Right cardiac atrium (tissue), 5 donors: Measurements from ENCODE around the gene ALK. TPM values are rescaled to one million over a fixed set of nuclear protein-coding genes. Genes with fewer than 3 reads are reported as not detected.
A peak's percentile ranks its signal among the peaks of the same experiment; 100 is the strongest.

Experiments used
- ATAC-seq, 2 donors: fragments of 200-7000 bp; cut with Tn5 transposase; one replicate each; pipeline versions ENCODE4 v1.8.0 to v1.9.1; 2020; ENCODE audit warnings: moderate library complexity in 2 of 2, mild to moderate bottlenecking in 1 of 2
- DNase-seq, 3 donors: peaks; one replicate each; pipeline ENCODE4 v3.0.0-alpha.2; 2020
- H3K27ac ChIP-seq: one replicate; pipeline ENCODE4 v1.5.1; 2013; ENCODE audit warnings: mild to moderate bottlenecking, low read length, control low read depth, moderate library complexity
- H3K27me3 ChIP-seq: one replicate; pipeline ENCODE4 v1.6.1; 2013; ENCODE audit not compliant: control insufficient read depth, insufficient read depth
- H3K4me1 ChIP-seq: one replicate; pipeline ENCODE4 v1.6.1; 2013; ENCODE audit warnings: low read length; ENCODE audit not compliant: control insufficient read depth, insufficient read depth
- H3K4me3 ChIP-seq: one replicate; pipeline ENCODE4 v1.5.1; 2013; ENCODE audit warnings: low read length, control low read depth
- H3K9me3 ChIP-seq: one replicate; pipeline ENCODE4 v1.6.1; 2013; ENCODE audit warnings: low read length; ENCODE audit not compliant: control insufficient read depth
- WGBS: extraction: QIAGEN DNeasy Blood & Tissue Kit; methylation state at CpG from one replicate; pipeline ENCODE4 v1.1.7; 2013; 5-methylcytosine and 5-hydroxymethylcytosine counted together
- intact Hi-C, 4 donors: fragments of 100-400 bp; cut with DNase I; formaldehyde crosslinking; loops; one replicate each; pipeline versions ENCODE4 v1.11.0 to v1.14.0; 2022 to 2023
- polyA plus RNA-seq: library from polyadenylated mRNA; stranded (reverse); fragments of 200-250 nt; gene quantifications from one replicate; pipeline ENCODE4 v1.2.3, GENCODE V29; 2013
- total RNA-seq, 4 donors: library from RNA; stranded (reverse); fragmentation: NEBNext Ultra II Directional; extraction: Animal tissue kit (Norgen Biotek cat#: 25700); gene quantifications; one replicate each; pipeline ENCODE4 v1.2.1, GENCODE V29; 2021
- donor health status: healthy with polysubstance abuse.
- donor health status: DM: no; HTN: yes; CAD: no.
- donor health status: DM: no; HTN: no; CAD: no.
- donor health status: DM: no; HTN: yes; CAD: no; lungs with severe emphysema.
- donor health status: DM: yes; HTN: yes; CAD: no.

ALK gene
- total and polyA plus RNA-seq, 5 donors: 0.05 to 0.17 (median 0.10) TPM; not detected in 1

DNA sequence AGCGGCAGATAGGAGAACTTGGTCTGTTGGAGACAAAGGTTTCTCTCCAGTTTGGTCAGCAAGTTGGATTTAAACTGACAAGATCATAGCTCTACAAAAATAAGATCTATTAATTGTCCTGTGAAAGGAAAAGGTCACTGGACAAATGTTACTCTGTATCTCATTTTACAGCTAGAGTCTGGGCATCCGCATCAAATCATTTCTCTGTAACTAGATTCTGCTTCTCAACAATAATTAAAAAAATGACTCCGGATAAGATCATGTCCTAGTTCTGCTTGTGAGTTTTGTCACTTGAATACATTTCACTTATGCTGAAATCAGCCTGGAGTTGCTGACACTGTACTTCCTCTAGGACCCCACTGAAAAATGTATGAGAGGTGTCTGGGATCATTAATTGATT is 310.8 kb downstream of the ALK start:
- no peaks in the 10 kb centered on the region for H3K9me3 ChIP-seq
- H3K27ac ChIP-seq: no peak overlapping the region
- H3K27me3 ChIP-seq: no peaks in the 10 kb centered on the region
- DNase-seq (no peak), ATAC-seq (no peak)
- H3K4me1 ChIP-seq: no peaks in the 10 kb centered on the region
- WGBS: 65% methylated on average over 3 of the region's 3 CpGs
- intact Hi-C loops: no loop called here
- H3K4me3 ChIP-seq: no peak overlapping the region

DNA sequence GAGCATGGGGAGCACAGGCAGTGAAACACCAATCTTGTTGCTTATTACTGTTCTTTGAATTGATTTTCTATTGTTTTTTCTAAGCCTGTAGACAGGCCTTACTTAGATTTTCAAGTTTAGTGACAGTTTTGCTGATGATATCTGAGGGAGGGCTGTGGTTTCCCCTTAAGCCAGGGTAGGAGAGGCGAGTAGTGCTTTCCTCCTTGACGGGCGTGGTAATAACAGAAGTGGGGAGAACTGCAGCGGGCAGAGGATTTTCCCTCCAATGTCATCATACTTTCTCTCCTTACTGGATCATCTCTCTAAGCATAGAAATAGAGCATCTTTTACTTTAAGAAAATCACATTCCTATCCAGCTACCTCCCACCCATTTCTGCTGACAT is 314.4 kb downstream of the ALK start:
- 84% methylated on average over 4 of the region's 4 CpGs for WGBS
- ATAC-seq (no peak), DNase-seq (no peak)
- H3K27ac ChIP-seq: no peak overlapping the region
- H3K4me1 ChIP-seq: no peaks in the 10 kb centered on the region
- H3K4me3 ChIP-seq: no peak overlapping the region
- H3K27me3 ChIP-seq: no peaks in the 10 kb centered on the region
- H3K9me3 ChIP-seq: no peaks in the 10 kb centered on the region
- intact Hi-C loops: no loop called here

DNA sequence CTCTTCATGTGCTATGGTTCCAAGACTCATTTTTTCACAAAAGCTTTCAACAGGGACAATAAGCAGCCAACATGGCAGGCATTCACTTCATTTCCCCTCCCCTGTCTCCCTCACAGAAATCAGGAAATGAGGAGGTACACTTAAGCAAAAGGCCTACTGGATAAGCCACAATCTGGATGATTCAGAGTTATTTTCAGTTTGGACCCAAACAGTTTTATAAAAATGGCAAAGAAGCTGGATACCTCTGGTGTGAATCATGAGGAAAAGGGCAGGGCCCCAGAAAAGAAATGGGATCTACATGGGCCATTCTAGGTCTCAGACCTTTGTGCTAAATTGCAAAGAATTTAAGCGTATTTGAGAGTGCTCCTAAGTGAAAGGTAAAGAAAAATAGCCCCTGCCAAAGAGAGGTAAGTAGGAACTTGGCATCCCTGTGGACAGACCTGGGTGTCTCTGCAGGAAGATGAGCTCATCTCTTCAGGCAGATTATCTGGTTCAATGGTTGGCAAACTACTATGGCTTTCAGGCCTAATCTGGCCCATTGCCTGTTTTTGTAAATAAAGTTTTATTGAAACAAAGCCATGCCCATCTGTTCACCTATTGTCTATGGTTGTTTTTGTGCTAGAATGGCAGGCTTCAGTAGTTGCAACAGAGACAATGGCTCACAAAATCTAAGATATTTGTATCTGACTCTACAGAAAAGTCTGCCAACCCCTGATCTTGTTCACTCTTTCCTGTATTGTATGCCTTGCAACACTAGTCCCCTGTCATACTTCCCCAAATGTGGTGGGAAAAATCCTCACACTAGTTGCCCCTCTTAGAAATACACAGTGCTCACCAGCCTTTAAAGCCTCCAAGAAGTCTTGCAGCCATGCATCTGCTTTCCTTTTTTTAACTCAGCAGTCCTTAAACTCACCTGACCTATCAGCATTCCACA is 315.0 kb downstream of the ALK start:
- ATAC-seq: peak in 1 of 2 donors; percentile 57
- H3K4me3 ChIP-seq: no peak overlapping the region
- DNase-seq: no peak
- H3K27ac ChIP-seq: no peak overlapping the region
- intact Hi-C loops: no loop called here
- H3K9me3 ChIP-seq: no peaks in the 10 kb centered on the region
- no peaks in the 10 kb centered on the region for H3K4me1 ChIP-seq
- 81% methylated on average over 1 of the region's 1 CpG for WGBS
- H3K27me3 ChIP-seq: no peaks in the 10 kb centered on the region

GRCh38 chr2:29603341-29603740 is 318.0 kb downstream of the ALK start:
- intact Hi-C loops: no loop called here
- no peak overlapping the region for H3K27ac ChIP-seq
- H3K4me3 ChIP-seq: no peak overlapping the region
- DNase-seq (no peak), ATAC-seq (no peak)
- 22% methylated on average over 1 of the region's 1 CpG for WGBS
- H3K9me3 ChIP-seq: no peaks in the 10 kb centered on the region
- no peaks in the 10 kb centered on the region for H3K27me3 ChIP-seq
- H3K4me1 ChIP-seq: no peaks in the 10 kb centered on the region

GRCh38 chr2:29601872-29602271 is 319.5 kb downstream of the ALK start:
- no peak overlapping the region for H3K27ac ChIP-seq
- no peak for ATAC-seq
- WGBS: 74% methylated on average over 3 of the region's 3 CpGs
- no peaks in the 10 kb centered on the region for H3K9me3 ChIP-seq
- no peak overlapping the region for H3K4me3 ChIP-seq
- no peak for DNase-seq
- no peaks in the 10 kb centered on the region for H3K27me3 ChIP-seq
- intact Hi-C loops: no loop called here
- no peaks in the 10 kb centered on the region for H3K4me1 ChIP-seq

DNA sequence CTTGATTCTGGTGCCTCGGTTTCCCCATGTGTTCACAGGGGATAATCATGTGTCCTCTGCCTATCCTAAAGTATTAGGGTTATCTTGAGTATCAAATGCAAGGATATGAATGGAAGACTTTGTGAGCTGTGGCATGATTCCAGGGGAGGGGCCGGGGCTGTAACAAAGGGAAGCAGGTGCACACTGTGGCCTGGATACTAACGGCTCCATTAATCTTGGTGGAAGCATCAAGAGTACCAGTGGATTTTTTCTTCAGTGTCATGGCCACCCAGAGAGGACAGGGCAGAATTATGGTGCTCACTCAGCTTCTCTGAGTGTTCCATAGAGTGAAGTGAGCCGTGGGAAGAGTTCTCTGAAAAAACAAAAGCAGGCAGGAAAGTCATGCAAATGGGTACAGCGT is 320.1 kb downstream of the ALK start:
- no peak for DNase-seq
- Histone ChIP-seq H3K27me3 (no peaks in the 10 kb centered on the region), H3K27ac (no peak overlapping the region), H3K4me3 (no peak overlapping the region), H3K4me1 (no peaks in the 10 kb centered on the region), H3K9me3 (no peaks in the 10 kb centered on the region)
- ATAC-seq: no peak
- WGBS: 83% methylated on average over 5 of the region's 5 CpGs
- intact Hi-C loops: no loop called here

GRCh38 chr2:29599946-29600345 is 321.4 kb downstream of the ALK start:
- Histone ChIP-seq H3K27me3 (no peaks in the 10 kb centered on the region), H3K9me3 (no peaks in the 10 kb centered on the region), H3K4me3 (no peak overlapping the region), H3K27ac (no peak overlapping the region), H3K4me1 (no peaks in the 10 kb centered on the region)
- WGBS: 86% methylated on average over 4 of the region's 4 CpGs
- no peak for ATAC-seq
- intact Hi-C loops: no loop called here
- DNase-seq: no peak

DNA sequence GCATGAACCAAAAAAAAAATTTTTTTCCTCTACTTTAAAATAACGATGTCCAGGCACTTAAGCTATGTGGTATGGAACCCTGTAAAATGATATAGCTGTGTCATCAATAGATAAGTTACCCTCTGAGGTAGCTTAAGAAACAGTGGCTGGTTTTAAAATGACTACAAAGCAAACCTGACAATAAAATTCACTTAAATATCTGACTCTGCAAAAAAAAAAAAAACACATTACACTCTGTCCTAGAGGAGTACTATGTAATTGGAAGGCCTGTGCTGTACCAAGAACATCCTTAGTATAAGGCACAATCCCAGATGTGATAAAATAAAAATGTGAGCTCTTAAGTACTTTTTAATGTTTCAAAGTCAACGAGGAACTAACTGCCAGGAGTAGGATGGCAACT is 322.4 kb downstream of the ALK start:
- no peak overlapping the region for H3K4me3 ChIP-seq
- no peaks in the 10 kb centered on the region for H3K4me1 ChIP-seq
- DNase-seq (no peak), ATAC-seq (no peak)
- WGBS: 57% methylated on average over 2 of the region's 2 CpGs
- H3K27me3 ChIP-seq: no peaks in the 10 kb centered on the region
- intact Hi-C loops: no loop called here
- no peaks in the 10 kb centered on the region for H3K9me3 ChIP-seq
- H3K27ac ChIP-seq: no peak overlapping the region

- WGBS: 61% methylated on average over 5 of the region's 5 CpGs
- Histone ChIP-seq H3K4me1 (no peaks in the 10 kb centered on the region), H3K27ac (no peak overlapping the region), H3K9me3 (no peaks in the 10 kb centered on the region), H3K27me3 (no peaks in the 10 kb centered on the region), H3K4me3 (no peak overlapping the region)
- DNase-seq (no peak), ATAC-seq (no peak)
- intact Hi-C loops: no loop called here
Measured at GRCh38 chr2:29597035-29597434, 324.4 kb downstream of the ALK start.

DNA sequence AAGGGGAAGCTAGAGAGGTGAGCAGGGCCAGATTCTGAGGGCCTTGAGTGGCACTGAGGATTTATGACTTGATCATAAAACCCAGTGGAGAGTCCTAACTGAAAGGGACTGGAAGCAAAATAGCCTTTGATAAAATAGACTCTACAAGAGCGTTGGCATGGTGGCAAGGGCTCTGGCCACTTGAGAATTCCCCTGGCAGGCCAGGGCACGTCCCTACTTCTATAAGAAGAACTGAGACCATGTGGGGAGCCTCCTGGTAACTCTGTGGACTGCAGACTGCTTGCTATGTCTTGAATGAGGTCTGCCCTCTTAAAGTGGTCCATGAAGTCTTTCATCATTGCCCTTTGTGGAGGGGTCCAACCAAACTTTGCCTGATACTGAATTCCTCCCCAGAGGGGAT is 324.8 kb downstream of the ALK start:
- intact Hi-C loops: no loop called here
- WGBS: 51% methylated on average over 2 of the region's 2 CpGs
- H3K4me1 ChIP-seq: no peaks in the 10 kb centered on the region
- H3K9me3 ChIP-seq: no peaks in the 10 kb centered on the region
- H3K27me3 ChIP-seq: no peaks in the 10 kb centered on the region
- H3K4me3 ChIP-seq: no peak overlapping the region
- H3K27ac ChIP-seq: no peak overlapping the region
- ATAC-seq (no peak), DNase-seq (no peak)

- WGBS: 84% methylated on average over 10 of the region's 10 CpGs
Measured at GRCh38 chr2:29591600-29591999, 329.8 kb downstream of the ALK start.

DNA sequence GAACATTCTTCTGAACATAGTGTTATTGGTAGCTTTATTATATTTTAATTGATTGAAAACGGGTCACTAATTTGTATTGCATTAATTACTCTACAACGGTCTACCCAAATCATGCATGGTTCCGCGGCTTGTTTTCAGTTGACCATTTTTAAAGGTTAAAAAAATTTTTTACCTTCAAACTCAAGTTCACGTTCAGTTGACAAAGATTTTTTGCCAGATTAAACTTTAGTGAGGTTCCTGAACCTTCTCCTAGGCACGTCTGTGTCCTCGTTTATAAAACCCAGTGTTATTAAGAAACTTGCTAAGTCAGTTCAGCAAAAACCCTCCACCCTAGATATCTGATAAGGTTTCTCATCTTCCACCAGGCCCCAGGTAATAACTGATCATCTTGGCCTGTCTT is 331.2 kb downstream of the ALK start:
- intact Hi-C loops: no loop called here
- 89% methylated on average over 7 of the region's 7 CpGs for WGBS
- no peak overlapping the region for H3K27ac ChIP-seq
- no peak overlapping the region for H3K4me3 ChIP-seq
- no peaks in the 10 kb centered on the region for H3K27me3 ChIP-seq
- DNase-seq (no peak), ATAC-seq (no peak)
- H3K4me1 ChIP-seq: no peaks in the 10 kb centered on the region
- no peaks in the 10 kb centered on the region for H3K9me3 ChIP-seq

More at GRCh38 chr2:29591600-29591999, 329.8 kb downstream of the ALK start:
- ATAC-seq: no peak
- Histone ChIP-seq H3K27me3 (no peaks in the 10 kb centered on the region), H3K4me3 (no peak overlapping the region), H3K9me3 (no peaks in the 10 kb centered on the region), H3K27ac (no peak overlapping the region), H3K4me1 (no peaks in the 10 kb centered on the region)
- intact Hi-C loops: no loop called here
- no peak for DNase-seq
